Measurements from ENCODE around the gene PLP2. TPM values are rescaled to one million over a fixed set of nuclear protein-coding genes. Genes with fewer than 3 reads are reported as not detected.
A peak's percentile ranks its signal among the peaks of the same experiment; 100 is the strongest.

The PLP2 gene
- total RNA-seq, 1 experiment from 2014 or later: 308 TPM

DNA sequence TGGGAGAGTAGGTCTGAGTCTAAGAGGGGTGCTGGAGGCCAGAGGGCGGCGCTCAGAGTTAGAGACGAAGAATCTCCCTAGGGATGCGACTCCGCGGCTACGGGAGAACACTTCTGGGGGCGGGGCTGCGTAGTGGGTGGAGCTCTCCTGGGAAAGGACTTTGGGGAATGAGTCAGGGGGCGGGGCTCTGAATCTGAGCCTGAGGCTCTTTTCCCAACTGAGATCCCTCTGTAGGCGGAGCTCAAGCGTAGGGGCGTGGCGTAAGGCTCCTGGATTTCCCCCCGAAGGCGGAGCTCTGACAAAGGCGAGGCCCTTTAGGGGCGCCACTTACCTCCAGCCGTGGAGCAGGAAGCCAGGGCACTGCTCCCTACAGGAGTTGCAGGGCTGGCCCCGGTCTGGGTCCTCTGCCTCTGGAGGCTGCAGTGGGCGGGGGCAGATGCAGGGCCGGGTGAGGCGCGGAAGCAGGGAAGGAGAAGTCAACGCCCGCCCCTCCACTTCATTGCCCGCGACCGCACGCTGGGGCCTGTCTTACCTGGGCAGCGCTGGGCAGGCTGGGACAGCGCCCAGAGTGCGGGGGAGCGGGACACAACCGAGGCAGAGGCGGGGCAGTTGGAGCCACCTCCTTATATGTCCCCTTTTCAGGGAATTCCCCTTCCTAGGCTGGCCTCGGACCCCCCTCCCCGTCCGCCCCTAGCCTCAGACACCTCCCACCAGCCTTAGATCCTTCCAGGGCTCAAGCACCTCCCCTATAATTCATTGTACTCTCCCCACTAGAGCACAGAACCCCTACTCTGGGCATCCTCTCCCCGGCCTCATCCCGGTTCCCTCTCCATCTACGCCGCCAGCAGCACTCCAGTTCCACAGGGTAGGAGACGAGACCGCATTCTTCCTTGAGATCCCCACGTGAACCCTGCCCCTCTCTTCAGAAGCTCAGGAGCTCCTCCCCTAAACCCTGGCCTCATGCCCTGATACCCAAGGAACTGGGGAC is 12.9 kb downstream of the PLP2 start:
- no peaks in the 10 kb centered on the region for H3K27me3 Mint-ChIP-seq (ENCODE audit: insufficient read depth, unreplicated experiment)
- H3K4me3 Mint-ChIP-seq (ENCODE audit: unreplicated experiment): peak overlapping the region; percentile 75
- no peak for TF ChIP-seq CTCF (IDR thresholded peaks at IDR 0.05; ENCODE audit: unreplicated experiment)
- H3K27ac Mint-ChIP-seq (ENCODE audit: low read depth, unreplicated experiment): no peak overlapping the region
- peaks cover 12% of the 10 kb centered on the region for H3K4me1 Mint-ChIP-seq (ENCODE audit: insufficient read depth, unreplicated experiment)
- ChIA-PET CTCF (interaction anchor here (0.6 to 0.9 kb wide), 4 partner anchors 8 to 1821 kb away, joined by 3 to 4 read pairs (median 4); partner anchors contain the start of gene PLP2), POLR2A (interaction anchor here (0.6 to 2.2 kb wide), 11 partner anchors 12 to 814 kb away, joined by 3 to 34 read pairs (median 4); partner anchors contain the start of genes GRIPAP1, OTUD5 and PLP2)
- no TSS peak for BruUV-seq (replicated peaks)
- peak; percentile 94 for DNase-seq (ENCODE audit: unreplicated experiment)
- H3K9me3 Mint-ChIP-seq (ENCODE audit: unreplicated experiment): peaks cover 14% of the 10 kb centered on the region
- H3K36me3 Mint-ChIP-seq (ENCODE audit: insufficient read depth, unreplicated experiment): peaks cover 21% of the 10 kb centered on the region
- intact Hi-C loops (cut with micrococcal nuclease): loop anchor here (1.0 kb wide), 1 partner anchor 18 kb away; no protein-coding TSS in a partner anchor

DNA sequence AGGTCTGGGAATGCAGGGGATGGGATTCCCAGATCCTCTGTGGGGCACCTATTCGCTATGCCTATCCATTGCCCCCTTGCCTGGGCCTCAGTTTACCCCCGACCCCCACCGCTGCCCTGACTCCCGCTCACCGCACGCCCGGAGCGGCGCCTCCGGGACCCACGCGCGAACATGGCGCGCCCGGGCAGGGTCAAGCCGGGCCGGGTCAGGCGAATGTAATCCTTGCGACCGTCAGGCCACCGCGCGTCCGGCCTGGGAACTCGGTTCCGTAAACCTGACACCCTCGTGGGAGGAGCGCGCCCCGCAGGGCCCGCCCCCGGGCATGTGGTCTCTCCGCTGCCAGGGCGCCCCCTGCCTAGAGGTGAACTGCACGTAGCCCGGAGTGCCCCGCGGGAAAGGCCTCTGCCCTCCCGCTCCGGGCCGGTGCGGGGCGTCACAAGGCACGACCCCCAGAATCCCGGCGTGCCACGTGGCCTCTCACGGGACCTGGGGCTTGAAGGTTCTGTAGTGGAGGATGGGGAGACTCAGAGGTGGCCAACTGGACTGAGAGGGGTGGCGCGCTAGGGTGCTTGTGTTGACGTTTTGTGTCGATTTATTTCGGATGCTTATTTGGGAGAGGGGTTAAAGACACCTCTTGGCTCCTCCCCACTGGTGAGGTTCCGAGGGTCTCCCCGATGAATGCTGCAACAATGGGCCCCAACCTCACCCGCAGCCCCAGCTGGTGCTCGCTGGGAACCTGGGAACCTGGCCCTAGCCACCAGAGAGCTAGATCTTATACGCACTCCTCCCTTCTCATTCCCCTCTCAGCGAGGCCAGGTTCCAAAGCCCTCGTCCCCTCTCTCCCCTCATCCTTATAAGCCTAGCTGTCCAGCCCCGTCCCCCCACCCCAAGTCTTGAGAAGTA is 14.7 kb downstream of the PLP2 start, which contains the start of gene PRICKLE3:
PRICKLE3 (minus strand) TSS at position 249 of the 903 bp plus-strand sequence; CDS start at position 173, 76 bp downstream.
- TF ChIP-seq CTCF (IDR thresholded peaks at IDR 0.05; ENCODE audit: unreplicated experiment): peak; percentile 12
- H3K36me3 Mint-ChIP-seq (ENCODE audit: insufficient read depth, unreplicated experiment): peaks cover 24% of the 10 kb centered on the region
- H3K27ac Mint-ChIP-seq (ENCODE audit: low read depth, unreplicated experiment): no peak within 1 kb of the TSS
- CTCF ChIA-PET: no interaction called here
- H3K4me3 Mint-ChIP-seq (ENCODE audit: unreplicated experiment): peak within 1 kb of the TSS; percentile 75
- no TSS peak for BruUV-seq (replicated peaks)
- POLR2A ChIA-PET: interaction anchor here (0.7 to 0.8 kb wide), 2 partner anchors 19 to 146 kb away, joined by 3 read pairs; no protein-coding TSS in a partner anchor
- intact Hi-C loops (cut with micrococcal nuclease): no loop called here
- DNase-seq (ENCODE audit: unreplicated experiment): peak; percentile 70
- no peaks in the 10 kb centered on the region for H3K27me3 Mint-ChIP-seq (ENCODE audit: insufficient read depth, unreplicated experiment)
- H3K4me1 Mint-ChIP-seq (ENCODE audit: insufficient read depth, unreplicated experiment): peaks cover 16% of the 10 kb centered on the region
- H3K9me3 Mint-ChIP-seq (ENCODE audit: unreplicated experiment): peaks cover 6% of the 10 kb centered on the region

DNA sequence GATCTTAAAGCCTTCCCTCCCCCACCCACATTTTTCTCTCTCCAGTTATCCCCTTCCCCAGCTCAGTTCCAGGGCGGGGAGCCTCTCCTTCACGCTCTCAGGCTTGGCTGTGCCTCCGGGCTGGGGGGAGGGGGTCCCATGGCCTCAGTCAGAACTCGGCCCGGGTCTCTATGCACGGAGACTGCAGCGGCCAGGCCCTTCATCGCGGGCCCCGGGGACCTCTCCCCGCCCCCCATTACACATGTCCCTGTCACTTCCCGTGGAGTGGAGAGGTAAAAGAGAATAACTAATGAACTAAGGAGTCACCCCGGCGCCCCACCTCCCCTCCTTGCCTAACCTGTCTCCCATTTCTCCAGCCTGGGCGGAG is 15.3 kb downstream of the PLP2 start:
- Mint-ChIP-seq H3K27ac (ENCODE audit: low read depth, unreplicated experiment) (no peak overlapping the region), H3K27me3 (ENCODE audit: insufficient read depth, unreplicated experiment) (no peaks in the 10 kb centered on the region), H3K4me1 (ENCODE audit: insufficient read depth, unreplicated experiment) (peaks cover 16% of the 10 kb centered on the region), H3K36me3 (ENCODE audit: insufficient read depth, unreplicated experiment) (peaks cover 19% of the 10 kb centered on the region), H3K9me3 (ENCODE audit: unreplicated experiment) (peaks cover 6% of the 10 kb centered on the region), H3K4me3 (ENCODE audit: unreplicated experiment) (peak overlapping the region; percentile 75)
- no peak for DNase-seq (ENCODE audit: unreplicated experiment)
- TF ChIP-seq CTCF (IDR thresholded peaks at IDR 0.05; ENCODE audit: unreplicated experiment): no peak
- POLR2A ChIA-PET: interaction anchor here (0.7 to 0.8 kb wide), 2 partner anchors 19 to 147 kb away, joined by 3 read pairs; no protein-coding TSS in a partner anchor
- intact Hi-C loops (cut with micrococcal nuclease): no loop called here
- CTCF ChIA-PET: no interaction called here
- no TSS peak for BruUV-seq (replicated peaks)

Measured in MCF 10A (cell line).